HEK293 (cell line): ENCODE results near the gene CIC.

ENCODE experiments used
- BCL11A ChIP-seq: fragments of 450-650 bp; formaldehyde crosslinking; IDR thresholded peaks from 2 replicates; pipeline ENCODE4 v1.5.1; 2016; ENCODE audit warnings: low read depth, missing biosample characterization, missing genetic modification characterization
- FEZF1 ChIP-seq: fragments of 450-650 bp; formaldehyde crosslinking; IDR thresholded peaks from 2 replicates; pipeline ENCODE4 v1.5.1; 2016; ENCODE audit warnings: missing biosample characterization, missing genetic modification characterization
- GLI2 ChIP-seq: fragments of 450-650 bp; formaldehyde crosslinking; IDR thresholded peaks from 2 replicates; pipeline ENCODE4; 2017; ENCODE audit warnings: missing biosample characterization, missing genetic modification characterization, low read depth, borderline replicate concordance
- GLIS1 ChIP-seq: fragments of 450-650 bp; formaldehyde crosslinking; IDR thresholded peaks from 2 replicates; pipeline ENCODE4 v1.5.1; 2016; ENCODE audit warnings: missing biosample characterization, missing genetic modification characterization
- HOXA7 ChIP-seq: sonication (generic); formaldehyde crosslinking; IDR thresholded peaks from 2 replicates; pipeline ENCODE4 v1.8.1; 2022; ENCODE audit warnings: missing genetic modification reagents, borderline replicate concordance
- HOXC10 ChIP-seq: sonication (generic); formaldehyde crosslinking; IDR thresholded peaks from 2 replicates; pipeline ENCODE4 v1.8.1; 2023; ENCODE audit warnings: mild to moderate bottlenecking, missing genetic modification reagents
- KLF7 ChIP-seq: fragments of 450-650 bp; formaldehyde crosslinking; IDR thresholded peaks from 2 replicates; pipeline ENCODE4 v1.5.1; 2016; ENCODE audit warnings: missing biosample characterization, missing genetic modification characterization, borderline replicate concordance
- KLF9 ChIP-seq: fragments of 450-650 bp; formaldehyde crosslinking; IDR thresholded peaks from 2 replicates; pipeline ENCODE4 v1.5.1; 2016; ENCODE audit warnings: missing biosample characterization, missing genetic modification characterization, low read depth
- OSR2 ChIP-seq: fragments of 450-650 bp; formaldehyde crosslinking; IDR thresholded peaks from 2 replicates; pipeline ENCODE4 v1.5.1; 2016; ENCODE audit warnings: missing biosample characterization, missing genetic modification characterization
- YY1 ChIP-seq: fragments of 450-650 bp; formaldehyde crosslinking; IDR thresholded peaks from 2 replicates; pipeline ENCODE4 v1.5.1; 2018; ENCODE audit warnings: missing biosample characterization, missing genetic modification characterization
- ZBTB17 ChIP-seq: fragments of 450-650 bp; formaldehyde crosslinking; IDR thresholded peaks from 2 replicates; pipeline ENCODE4 v1.5.1; 2016; ENCODE audit warnings: missing biosample characterization, missing genetic modification characterization
- ZBTB8A ChIP-seq: fragments of 450-650 bp; formaldehyde crosslinking; IDR thresholded peaks from 2 replicates; pipeline ENCODE4 v1.5.1; 2016; ENCODE audit warnings: missing biosample characterization, missing genetic modification characterization
- ZFP37 ChIP-seq: fragments of 450-650 bp; formaldehyde crosslinking; IDR thresholded peaks from 2 replicates; pipeline ENCODE4 v1.5.1; 2016; ENCODE audit warnings: missing biosample characterization, missing genetic modification characterization
- ZFP69B ChIP-seq: fragments of 450-650 bp; formaldehyde crosslinking; IDR thresholded peaks from 2 replicates; pipeline ENCODE4 v1.5.1; 2016; ENCODE audit warnings: missing biosample characterization, missing genetic modification characterization
- ZNF10 ChIP-seq: fragments of 450-650 bp; formaldehyde crosslinking; IDR thresholded peaks from 2 replicates; pipeline ENCODE4 v1.5.1; 2017; ENCODE audit warnings: missing biosample characterization, missing genetic modification characterization
- ZNF138 ChIP-seq: fragments of 450-650 bp; formaldehyde crosslinking; IDR thresholded peaks from 2 replicates; pipeline ENCODE4 v1.5.1; 2016; ENCODE audit warnings: missing biosample characterization, missing genetic modification characterization, borderline replicate concordance
- ZNF2 ChIP-seq: fragments of 450-650 bp; formaldehyde crosslinking; IDR thresholded peaks from 2 replicates; pipeline ENCODE4 v1.5.1; 2016; ENCODE audit warnings: missing biosample characterization, missing genetic modification characterization
- ZNF214 ChIP-seq: fragments of 450-650 bp; formaldehyde crosslinking; IDR thresholded peaks from 2 replicates; pipeline ENCODE4 v1.5.1; 2017; ENCODE audit warnings: missing biosample characterization, mild to moderate bottlenecking, missing genetic modification characterization, borderline replicate concordance
- ZNF324 ChIP-seq: fragments of 450-650 bp; formaldehyde crosslinking; IDR thresholded peaks from 2 replicates; pipeline ENCODE4 v1.5.1; 2016; ENCODE audit warnings: missing biosample characterization, missing genetic modification characterization
- ZNF341 ChIP-seq: fragments of 450-650 bp; formaldehyde crosslinking; IDR thresholded peaks from 2 replicates; pipeline ENCODE4; 2016; ENCODE audit warnings: low read depth, missing biosample characterization, missing genetic modification characterization
- ZNF433 ChIP-seq: fragments of 450-650 bp; formaldehyde crosslinking; IDR thresholded peaks from 2 replicates; pipeline ENCODE4 v1.5.1; 2016; ENCODE audit warnings: missing biosample characterization, missing genetic modification characterization, low read depth
- ZNF544 ChIP-seq: fragments of 450-650 bp; formaldehyde crosslinking; IDR thresholded peaks from 2 replicates; pipeline ENCODE4 v1.5.0; 2017; ENCODE audit warnings: missing biosample characterization, missing genetic modification characterization
- ZNF555 ChIP-seq: fragments of 450-650 bp; formaldehyde crosslinking; conservative IDR thresholded peaks from 2 replicates; pipeline ENCODE4 v1.5.1; 2017; ENCODE audit warnings: missing biosample characterization, mild to moderate bottlenecking, missing genetic modification characterization, inconsistent platforms
- ZNF560 ChIP-seq: fragments of 450-650 bp; formaldehyde crosslinking; IDR thresholded peaks from 2 replicates; pipeline ENCODE4 v1.5.1; 2017; ENCODE audit warnings: missing biosample characterization, missing genetic modification characterization, borderline replicate concordance
- ZNF571 ChIP-seq: fragments of 450-650 bp; formaldehyde crosslinking; IDR thresholded peaks from 2 replicates; pipeline ENCODE4 v1.5.0; 2017; ENCODE audit warnings: missing biosample characterization, missing genetic modification characterization
- ZNF707 ChIP-seq: fragments of 450-650 bp; formaldehyde crosslinking; IDR thresholded peaks from 2 replicates; pipeline ENCODE4 v1.5.1; 2016; ENCODE audit warnings: missing biosample characterization, missing genetic modification characterization
- ZNF768 ChIP-seq: fragments of 450-650 bp; formaldehyde crosslinking; IDR thresholded peaks from 2 replicates; pipeline ENCODE4 v1.5.1; 2018; ENCODE audit warnings: missing biosample characterization, mild to moderate bottlenecking, missing genetic modification characterization
- ZNF830 ChIP-seq: fragments of 450-650 bp; IDR thresholded peaks from 2 replicates; pipeline ENCODE4 v1.5.0; 2018; ENCODE audit warnings: missing biosample characterization, missing genetic modification characterization, low read depth, mild to moderate bottlenecking, moderate library complexity
- ZSCAN16 ChIP-seq: fragments of 450-650 bp; formaldehyde crosslinking; IDR thresholded peaks from 2 replicates; pipeline ENCODE4 v1.5.1; 2016; ENCODE audit warnings: missing biosample characterization, missing genetic modification characterization
- ZSCAN23 ChIP-seq: fragments of 450-650 bp; formaldehyde crosslinking; IDR thresholded peaks from 2 replicates; pipeline ENCODE4 v1.5.1; 2016; ENCODE audit warnings: missing biosample characterization, missing genetic modification characterization
- ZSCAN4 ChIP-seq: fragments of 450-650 bp; formaldehyde crosslinking; IDR thresholded peaks from 2 replicates; pipeline ENCODE4 v1.5.1; 2017; ENCODE audit warnings: missing biosample characterization, missing genetic modification characterization
- TF ChIP-seq, protein P1 (sequence below): fragments of 450-650 bp; formaldehyde crosslinking; IDR thresholded peaks from 2 replicates; pipeline ENCODE4 v1.5.1; 2016; ENCODE audit warnings: missing biosample characterization, missing genetic modification characterization, low read depth
- TF ChIP-seq, protein P2 (sequence below): fragments of 450-650 bp; formaldehyde crosslinking; IDR thresholded peaks from 2 replicates; pipeline ENCODE4 v1.5.1; 2016; ENCODE audit warnings: missing biosample characterization, missing genetic modification characterization
- TF ChIP-seq, protein P3 (sequence below): sonication (generic); formaldehyde crosslinking; IDR thresholded peaks from 2 replicates; pipeline ENCODE4 v1.8.1; 2022; ENCODE audit warnings: mild to moderate bottlenecking, moderate library complexity, missing genetic modification reagents

Gene CIC

GRCh38 chr19:42253245-42254088 lies 15.6 kb upstream of the CIC start (continued):
- TF ChIP-seq, protein P1, sequence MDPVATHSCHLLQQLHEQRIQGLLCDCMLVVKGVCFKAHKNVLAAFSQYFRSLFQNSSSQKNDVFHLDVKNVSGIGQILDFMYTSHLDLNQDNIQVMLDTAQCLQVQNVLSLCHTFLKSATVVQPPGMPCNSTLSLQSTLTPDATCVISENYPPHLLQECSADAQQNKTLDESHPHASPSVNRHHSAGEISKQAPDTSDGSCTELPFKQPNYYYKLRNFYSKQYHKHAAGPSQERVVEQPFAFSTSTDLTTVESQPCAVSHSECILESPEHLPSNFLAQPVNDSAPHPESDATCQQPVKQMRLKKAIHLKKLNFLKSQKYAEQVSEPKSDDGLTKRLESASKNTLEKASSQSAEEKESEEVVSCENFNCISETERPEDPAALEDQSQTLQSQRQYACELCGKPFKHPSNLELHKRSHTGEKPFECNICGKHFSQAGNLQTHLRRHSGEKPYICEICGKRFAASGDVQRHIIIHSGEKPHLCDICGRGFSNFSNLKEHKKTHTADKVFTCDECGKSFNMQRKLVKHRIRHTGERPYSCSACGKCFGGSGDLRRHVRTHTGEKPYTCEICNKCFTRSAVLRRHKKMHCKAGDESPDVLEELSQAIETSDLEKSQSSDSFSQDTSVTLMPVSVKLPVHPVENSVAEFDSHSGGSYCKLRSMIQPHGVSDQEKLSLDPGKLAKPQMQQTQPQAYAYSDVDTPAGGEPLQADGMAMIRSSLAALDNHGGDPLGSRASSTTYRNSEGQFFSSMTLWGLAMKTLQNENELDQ (tag by site-specific recombination): no peak
- TF ChIP-seq, protein P2, sequence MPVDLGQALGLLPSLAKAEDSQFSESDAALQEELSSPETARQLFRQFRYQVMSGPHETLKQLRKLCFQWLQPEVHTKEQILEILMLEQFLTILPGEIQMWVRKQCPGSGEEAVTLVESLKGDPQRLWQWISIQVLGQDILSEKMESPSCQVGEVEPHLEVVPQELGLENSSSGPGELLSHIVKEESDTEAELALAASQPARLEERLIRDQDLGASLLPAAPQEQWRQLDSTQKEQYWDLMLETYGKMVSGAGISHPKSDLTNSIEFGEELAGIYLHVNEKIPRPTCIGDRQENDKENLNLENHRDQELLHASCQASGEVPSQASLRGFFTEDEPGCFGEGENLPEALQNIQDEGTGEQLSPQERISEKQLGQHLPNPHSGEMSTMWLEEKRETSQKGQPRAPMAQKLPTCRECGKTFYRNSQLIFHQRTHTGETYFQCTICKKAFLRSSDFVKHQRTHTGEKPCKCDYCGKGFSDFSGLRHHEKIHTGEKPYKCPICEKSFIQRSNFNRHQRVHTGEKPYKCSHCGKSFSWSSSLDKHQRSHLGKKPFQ: no peak
- peak; percentile 67; the same call in 1 of the 2 replicates for TF ChIP-seq OSR2 (tag by site-specific recombination)
- TF ChIP-seq KLF7: 0 out of 2 replicates have a peak, but pooled peaks have one; percentile 62
- no peak for TF ChIP-seq HOXC10 (CRISPR knock-in tag)
- 0 out of 2 replicates have a peak, but pooled peaks have one; percentile 34 for TF ChIP-seq ZNF10 (tag by site-specific recombination)
- TF ChIP-seq ZNF768 (tag by site-specific recombination): no peak
- TF ChIP-seq ZNF560 (tag by site-specific recombination): no peak
- no peak for TF ChIP-seq BCL11A (tag by site-specific recombination)
- no peak for TF ChIP-seq ZNF555 (tag by site-specific recombination)
- no peak; the same call in 1 of the 2 replicates for TF ChIP-seq ZFP69B (tag by site-specific recombination)
- TF ChIP-seq, protein P3, sequence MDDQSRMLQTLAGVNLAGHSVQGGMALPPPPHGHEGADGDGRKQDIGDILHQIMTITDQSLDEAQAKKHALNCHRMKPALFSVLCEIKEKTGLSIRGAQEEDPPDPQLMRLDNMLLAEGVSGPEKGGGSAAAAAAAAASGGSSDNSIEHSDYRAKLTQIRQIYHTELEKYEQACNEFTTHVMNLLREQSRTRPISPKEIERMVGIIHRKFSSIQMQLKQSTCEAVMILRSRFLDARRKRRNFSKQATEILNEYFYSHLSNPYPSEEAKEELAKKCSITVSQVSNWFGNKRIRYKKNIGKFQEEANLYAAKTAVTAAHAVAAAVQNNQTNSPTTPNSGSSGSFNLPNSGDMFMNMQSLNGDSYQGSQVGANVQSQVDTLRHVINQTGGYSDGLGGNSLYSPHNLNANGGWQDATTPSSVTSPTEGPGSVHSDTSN (CRISPR knock-in tag): no peak
- no peak for TF ChIP-seq ZNF433 (tag by site-specific recombination)
- TF ChIP-seq ZNF544 (tag by site-specific recombination): no peak
- TF ChIP-seq ZBTB17 (tag by site-specific recombination): peak; percentile 92
- no peak for TF ChIP-seq ZSCAN16 (tag by site-specific recombination)
- no peak for TF ChIP-seq ZNF571 (tag by site-specific recombination)
- TF ChIP-seq ZNF214 (tag by site-specific recombination): no peak
- no peak; the same call in 1 of the 2 replicates for TF ChIP-seq ZFP37 (tag by site-specific recombination)
- 0 out of 2 replicates have a peak, but pooled peaks have one; percentile 60 for TF ChIP-seq YY1 (tag by site-specific recombination)
- peak; percentile 56; the same call in 1 of the 2 replicates for TF ChIP-seq ZSCAN4 (tag by site-specific recombination)
- no peak for TF ChIP-seq ZNF830 (tag by site-specific recombination)
- TF ChIP-seq HOXA7 (CRISPR knock-in tag): no peak
- TF ChIP-seq FEZF1 (tag by site-specific recombination): peak; percentile 9; the same call in 1 of the 2 replicates
- peak; percentile 97 for TF ChIP-seq ZNF341 (tag by site-specific recombination)
- TF ChIP-seq ZNF138 (tag by site-specific recombination): no peak
- TF ChIP-seq ZNF324 (tag by site-specific recombination): no peak
- peak; percentile 33; the same call in 1 of the 2 replicates for TF ChIP-seq ZBTB8A
- TF ChIP-seq ZNF707 (tag by site-specific recombination): no peak
- no peak for TF ChIP-seq ZSCAN23 (tag by site-specific recombination)
- TF ChIP-seq GLI2 (tag by site-specific recombination): no peak
- no peak for TF ChIP-seq ZNF2 (tag by site-specific recombination)
- peak; percentile 89 for TF ChIP-seq KLF9
- TF ChIP-seq GLIS1: peak; percentile 77
